B cell (primary cell): ENCODE data around the gene CYTIP. TPM values are rescaled to one million over a fixed set of nuclear protein-coding genes. Genes with fewer than 3 reads are reported as not detected.

ENCODE experiments used
- ATAC-seq: fragments of 200-7000 bp; cut with Tn5 transposase; one replicate; pipeline ENCODE4 v1.10.0; 2021; ENCODE audit warnings: low read depth, mild to moderate bottlenecking, moderate number of reproducible peaks, moderate library complexity
- CTCF ChIA-PET: fragments of 350-600 bp; sonication (Branson Sonifier 250); formaldehyde crosslinking; loops from one replicate; lab custom pipeline; 2021; ENCODE audit warnings: antibody characterized with exemption, inconsistent platforms; lab: Charles Lee
- POLR2A ChIA-PET: fragments of 350-600 bp; sonication (Branson Sonifier 250); formaldehyde crosslinking; loops from one replicate; lab custom pipeline; 2021; ENCODE audit warnings: antibody characterized with exemption; lab: Charles Lee
- DNase-seq: peaks from one replicate; pipeline ENCODE4 v3.0.0; 2013
- H2AFZ ChIP-seq: 2 replicates; pipeline ENCODE4 v1.6.1; 2012; ENCODE audit warnings: mild to moderate bottlenecking, low read depth, low read length; ENCODE audit not compliant: insufficient read depth, poor library complexity, severe bottlenecking
- H3K27ac ChIP-seq, 2 donors: 1 replicate in 1 of 2; 2 replicates in 1 of 2; pipeline ENCODE4 v1.5.1; 2012 to 2013; ENCODE audit warnings: low read length in 2 of 2, mild to moderate bottlenecking in 2 of 2, moderate library complexity in 1 of 2
- H3K27me3 ChIP-seq, 4 experiments: fragments of 200-600 bp in 1 of 4; sonication (generic) in 1 of 4; replicated peaks in 1 of 4; 1 replicate in 2 of 4; 2 replicates in 2 of 4; pipeline versions ENCODE4 v1.6.1 to v1.7.0; 2013 to 2016; ENCODE audit warnings: low read length in 3 of 4, mild to moderate bottlenecking in 2 of 4, mixed read lengths in 1 of 4, moderate library complexity in 1 of 4; ENCODE audit not compliant: insufficient read depth in 4 of 4, control insufficient read depth in 3 of 4; ENCODE audit errors: control extremely low read depth in 1 of 4
- H3K36me3 ChIP-seq, 2 experiments: replicated peaks in 1 of 2; 1 replicate in 1 of 2; 2 replicates in 1 of 2; pipeline versions ENCODE4 v1.6.1 to v1.7.1; 2013; ENCODE audit warnings: low read length in 1 of 2; ENCODE audit not compliant: insufficient read depth in 2 of 2, control insufficient read depth in 1 of 2; ENCODE audit errors: control extremely low read depth in 1 of 2, extremely low read depth in 1 of 2
- H3K4me1 ChIP-seq, 2 donors: fragments of 200-600 bp in 1 of 2; sonication (generic) in 1 of 2; 1 replicate in 1 of 2; 2 replicates in 1 of 2; pipeline versions ENCODE4 v1.5.1 to v1.6.1; 2013 to 2017; ENCODE audit warnings: low read length in 2 of 2; ENCODE audit not compliant: control insufficient read depth in 2 of 2, insufficient read depth in 2 of 2
- H3K4me2 ChIP-seq: replicated peaks from 2 replicates; pipeline ENCODE3; 2012; ENCODE audit warnings: mild to moderate bottlenecking, low read depth, low read length; ENCODE audit not compliant: poor library complexity, severe bottlenecking
- H3K4me3 ChIP-seq, 5 experiments: fragments of 200-600 bp in 1 of 5; sonication (generic) in 1 of 5; 1 replicate in 3 of 5; 2 replicates in 2 of 5; pipeline versions ENCODE4 v1.5.1 to v1.7.0; 2011 to 2016; ENCODE audit warnings: low read length in 4 of 5, mild to moderate bottlenecking in 4 of 5, low read depth in 2 of 5, control low read depth in 1 of 5, moderate library complexity in 1 of 5; ENCODE audit not compliant: insufficient read depth in 1 of 5; ENCODE audit errors: control extremely low read depth in 1 of 5, extremely low read depth in 1 of 5
- H3K79me2 ChIP-seq: fragments of 200-600 bp; sonication (generic); one replicate; pipeline ENCODE4 v1.6.0; 2016; ENCODE audit warnings: low read length; ENCODE audit not compliant: control insufficient read depth, insufficient read depth
- H3K9ac ChIP-seq: fragments of 200-600 bp; sonication (generic); 2 replicates; pipeline ENCODE4 v1.6.1; 2017; ENCODE audit warnings: mild to moderate bottlenecking, low read length, moderate library complexity
- H3K9me3 ChIP-seq, 3 donors: one replicate each; pipeline versions ENCODE4 v1.6.1 to v1.7.1; 2013; ENCODE audit warnings: low read length in 2 of 3; ENCODE audit not compliant: control insufficient read depth in 2 of 3, insufficient read depth in 1 of 3; ENCODE audit errors: control extremely low read depth in 1 of 3
- H4K20me1 ChIP-seq: 2 replicates; pipeline ENCODE4 v1.6.0; 2012; ENCODE audit warnings: mild to moderate bottlenecking, low read length; ENCODE audit not compliant: insufficient read depth, control insufficient read depth, poor library complexity, severe bottlenecking
- H3K27ac Mint-ChIP-seq: one replicate; pipeline ENCODE4 v1.8.0; 2021; ENCODE audit warnings: mixed read lengths
- H3K27me3 Mint-ChIP-seq: one replicate; pipeline ENCODE4 v1.8.0; 2021; ENCODE audit warnings: mixed read lengths
- H3K4me1 Mint-ChIP-seq: one replicate; pipeline ENCODE4 v1.8.0; 2021; ENCODE audit warnings: mixed read lengths
- H3K4me3 Mint-ChIP-seq: one replicate; pipeline ENCODE4 v1.8.0; 2021; ENCODE audit warnings: mixed read lengths
- H3K9me3 Mint-ChIP-seq: one replicate; pipeline ENCODE4 v1.8.0; 2022; ENCODE audit warnings: mixed read lengths; ENCODE audit not compliant: insufficient read depth
- EZH2 ChIP-seq: IDR thresholded peaks from 2 replicates; pipeline ENCODE4 v1.6.1; 2012; ENCODE audit warnings: borderline replicate concordance, low read depth, mild to moderate bottlenecking, moderate library complexity, low read length; ENCODE audit not compliant: insufficient read depth, poor library complexity, severe bottlenecking
- WGBS: methylation state at CpG from one replicate; pipeline ENCODE4 v1.1.5; 2013; ENCODE audit warnings: missing lambda C conversion rate; ENCODE audit not compliant: insufficient coverage; 5-methylcytosine and 5-hydroxymethylcytosine counted together
- intact Hi-C: fragments of 100-400 bp; cut with micrococcal nuclease; formaldehyde crosslinking; loops from one replicate; pipeline ENCODE4 v1.10.0; 2022
- polyA plus RNA-seq: library from polyadenylated mRNA; depleted of rRNA; stranded (reverse); fragments of >200 nt; gene quantifications from 2 replicates; pipeline ENCODE4 v1.2.3, GENCODE V29; 2012
- total RNA-seq, 2 donors: library from RNA; stranded (reverse); fragments of 120-200 nt in 1 of 2; gene quantifications; 1 replicate in 1 of 2; 2 replicates in 1 of 2; pipeline versions ENCODE4 v1.2.3 to v1.2.4, GENCODE V29; 2013 to 2022
- TF ChIP-seq, protein P1 (sequence below): fragments of 200-600 bp; IDR thresholded peaks from one replicate; pipeline ENCODE4 v1.8.0; 2022; ENCODE audit warnings: antibody characterized with exemption, mild to moderate bottlenecking

The CYTIP gene
- total and polyA plus RNA-seq, 2 donors (not counting 1 experiment from before 2014, with no cell fraction given) = 73.0 to 327 TPM

DNA sequence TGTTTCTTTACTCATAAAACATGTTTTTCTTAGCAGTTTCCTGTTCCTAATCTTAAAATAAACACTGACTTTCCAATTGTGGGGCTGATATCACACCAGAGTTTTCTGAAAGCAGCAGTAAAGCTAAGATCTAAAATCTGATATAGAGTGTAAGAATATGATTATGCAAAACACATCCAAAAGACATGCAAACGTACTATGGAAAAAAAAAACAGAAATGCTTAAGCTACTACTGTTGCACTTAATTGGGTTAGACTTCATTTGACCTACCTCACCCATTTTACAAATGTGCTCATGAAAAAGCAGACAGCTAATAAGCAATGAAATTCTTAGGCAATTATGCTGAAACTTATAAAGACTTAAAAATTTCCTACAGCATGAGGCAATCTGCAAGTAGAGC lies 10.5 kb downstream of the CYTIP start:
- Histone ChIP-seq H3K9ac (peak overlapping the region; percentile 12), H3K27ac (peak overlapping the region in 1 of 2 donors; percentile 34), H3K4me1 (peaks cover 65 to 73% of the 10 kb centered on the region in 2 donors), H3K79me2 (peaks cover 92% of the 10 kb centered on the region), H3K27me3 (no peaks in the 10 kb centered on the region), H3K4me2 (peak overlapping the region; percentile 55), H3K4me3 (no peak overlapping the region), H4K20me1 (peaks cover 51% of the 10 kb centered on the region), H3K36me3 (peaks cover 26 to 71% of the 10 kb centered on the region in 2 experiments), H2AFZ (no peak overlapping the region), H3K9me3 (no peaks in the 10 kb centered on the region)
- ChIA-PET CTCF (interaction anchor here (0.9 to 5.0 kb wide), 10 partner anchors 9 to 108 kb away, joined by 3 to 25 read pairs (median 9); partner anchors contain the start of genes CYTIP and ERMN), POLR2A (interaction anchor here (0.7 kb wide), 1 partner anchor 101 kb away, joined by 3 read pairs; no protein-coding TSS in a partner anchor)
- Mint-ChIP-seq H3K27ac (peak overlapping the region; percentile 39), H3K27me3 (no peaks in the 10 kb centered on the region), H3K9me3 (no peaks in the 10 kb centered on the region), H3K4me1 (peaks cover 82% of the 10 kb centered on the region), H3K4me3 (peak overlapping the region; percentile 68)
- WGBS = no CpG with 5 or more reads among the region's 1 CpG
- DNase-seq (no peak), ATAC-seq (no peak)
- intact Hi-C loops = no loop called here
- TF ChIP-seq EZH2 = no peak
- TF ChIP-seq, protein P1, sequence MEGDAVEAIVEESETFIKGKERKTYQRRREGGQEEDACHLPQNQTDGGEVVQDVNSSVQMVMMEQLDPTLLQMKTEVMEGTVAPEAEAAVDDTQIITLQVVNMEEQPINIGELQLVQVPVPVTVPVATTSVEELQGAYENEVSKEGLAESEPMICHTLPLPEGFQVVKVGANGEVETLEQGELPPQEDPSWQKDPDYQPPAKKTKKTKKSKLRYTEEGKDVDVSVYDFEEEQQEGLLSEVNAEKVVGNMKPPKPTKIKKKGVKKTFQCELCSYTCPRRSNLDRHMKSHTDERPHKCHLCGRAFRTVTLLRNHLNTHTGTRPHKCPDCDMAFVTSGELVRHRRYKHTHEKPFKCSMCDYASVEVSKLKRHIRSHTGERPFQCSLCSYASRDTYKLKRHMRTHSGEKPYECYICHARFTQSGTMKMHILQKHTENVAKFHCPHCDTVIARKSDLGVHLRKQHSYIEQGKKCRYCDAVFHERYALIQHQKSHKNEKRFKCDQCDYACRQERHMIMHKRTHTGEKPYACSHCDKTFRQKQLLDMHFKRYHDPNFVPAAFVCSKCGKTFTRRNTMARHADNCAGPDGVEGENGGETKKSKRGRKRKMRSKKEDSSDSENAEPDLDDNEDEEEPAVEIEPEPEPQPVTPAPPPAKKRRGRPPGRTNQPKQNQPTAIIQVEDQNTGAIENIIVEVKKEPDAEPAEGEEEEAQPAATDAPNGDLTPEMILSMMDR = no peak

DNA sequence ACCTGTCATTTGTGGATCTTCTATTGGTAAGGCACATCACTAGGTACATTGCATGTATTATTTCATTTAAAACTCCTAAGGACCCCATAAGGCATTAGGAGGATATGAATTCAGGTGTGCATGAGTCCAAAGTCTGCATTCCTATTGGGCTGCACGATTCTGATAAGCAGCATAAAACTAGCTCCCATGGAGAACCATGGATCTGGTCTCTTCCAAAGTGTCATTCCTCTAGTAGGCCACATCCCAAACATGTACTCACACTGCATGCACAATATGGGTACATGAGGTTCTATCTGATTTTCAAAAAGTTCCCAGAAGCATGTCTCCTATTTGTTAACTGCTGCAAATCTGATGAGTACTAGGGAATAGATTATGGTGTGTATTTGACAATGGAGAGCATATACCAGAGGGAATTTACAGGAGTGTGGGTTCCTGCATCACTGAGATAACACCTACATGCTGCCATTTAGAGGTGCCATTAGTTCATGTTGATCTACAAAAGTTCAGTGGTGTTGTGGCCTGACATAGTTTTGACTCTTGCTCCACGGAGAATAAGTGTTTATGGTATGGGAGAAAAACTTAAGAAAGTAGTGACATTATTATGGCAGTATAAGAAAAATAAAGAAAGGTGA lies 11.3 kb downstream of the CYTIP start:
- peak overlapping the region; percentile 5 for H3K27ac Mint-ChIP-seq
- CTCF ChIA-PET = interaction anchor here (0.8 to 5.0 kb wide), 6 partner anchors 9 to 97 kb away, joined by 3 to 25 read pairs (median 7); partner anchors contain the start of gene CYTIP
- H3K9me3 ChIP-seq = no peaks in the 10 kb centered on the region
- DNase-seq = no peak
- 67% methylated on average over 1 of the region's 2 CpGs for WGBS
- no peaks in the 10 kb centered on the region for H3K27me3 ChIP-seq
- no peaks in the 10 kb centered on the region for H3K9me3 Mint-ChIP-seq
- intact Hi-C loops = no loop called here
- peak overlapping the region; percentile 55 for H3K4me2 ChIP-seq
- H3K27ac ChIP-seq = peak overlapping the region in 1 of 2 donors; percentile 34
- no peak overlapping the region for H2AFZ ChIP-seq
- H3K4me3 Mint-ChIP-seq = peak overlapping the region; percentile 68
- H3K4me1 Mint-ChIP-seq = peaks cover 82% of the 10 kb centered on the region
- no peak for ATAC-seq
- H3K9ac ChIP-seq = no peak overlapping the region
- no peak overlapping the region for H3K4me3 ChIP-seq
- POLR2A ChIA-PET = interaction anchor here (0.7 to 1.4 kb wide), 4 partner anchors 8 to 100 kb away, joined by 3 to 4 read pairs (median 3); no protein-coding TSS in a partner anchor
- TF ChIP-seq EZH2 = no peak
- TF ChIP-seq, protein P1 = no peak
- peaks cover 51% of the 10 kb centered on the region for H4K20me1 ChIP-seq
- no peaks in the 10 kb centered on the region for H3K27me3 Mint-ChIP-seq
- peaks cover 60 to 71% of the 10 kb centered on the region in 2 donors for H3K4me1 ChIP-seq
- H3K36me3 ChIP-seq = peaks cover 30 to 71% of the 10 kb centered on the region in 2 experiments
- H3K79me2 ChIP-seq = peaks cover 87% of the 10 kb centered on the region
